Glutamatergic neuron (in vitro differentiated cells): ENCODE measurements around the gene ZMIZ1. TPM values are rescaled to one million over a fixed set of nuclear protein-coding genes. Genes with fewer than 3 reads are reported as not detected.

Source experiments
- DNase-seq: peaks from one replicate; pipeline ENCODE4 v3.0.0; 2022
- H3K27ac Mint-ChIP-seq: one replicate; pipeline ENCODE4 v1.8.0; 2020; ENCODE audit warnings: mild to moderate bottlenecking, mixed read lengths, inconsistent platforms; ENCODE audit not compliant: unreplicated experiment
- H3K27me3 Mint-ChIP-seq: one replicate; pipeline ENCODE4 v1.8.0; 2020; ENCODE audit warnings: mild to moderate bottlenecking, moderate library complexity, mixed read lengths, inconsistent platforms; ENCODE audit not compliant: unreplicated experiment
- H3K36me3 Mint-ChIP-seq: one replicate; pipeline ENCODE4 v1.8.0; 2020; ENCODE audit warnings: mild to moderate bottlenecking, mixed read lengths, inconsistent platforms; ENCODE audit not compliant: unreplicated experiment
- H3K4me1 Mint-ChIP-seq: one replicate; pipeline ENCODE4 v1.8.0; 2020; ENCODE audit warnings: mild to moderate bottlenecking, low read depth, mixed read lengths, inconsistent platforms; ENCODE audit not compliant: unreplicated experiment
- H3K4me3 Mint-ChIP-seq: one replicate; pipeline ENCODE4 v1.8.0; 2020; ENCODE audit warnings: mild to moderate bottlenecking, mixed read lengths, inconsistent platforms; ENCODE audit not compliant: unreplicated experiment
- H3K9me3 Mint-ChIP-seq: one replicate; pipeline ENCODE4 v1.8.0; 2020; ENCODE audit warnings: mild to moderate bottlenecking, moderate library complexity, mixed read lengths, inconsistent platforms; ENCODE audit not compliant: unreplicated experiment
- CTCF ChIP-seq: fragments of 200-600 bp; sonication (generic); IDR thresholded peaks from one replicate; pipeline ENCODE4 v1.5.0; 2021; ENCODE audit not compliant: partially characterized antibody, unreplicated experiment
- total RNA-seq: library from RNA; stranded (reverse); fragmentation: NEBNext Ultra II Directional; extraction: Animal tissue kit (Norgen Biotek cat#: 25700); gene quantifications from one replicate; pipeline ENCODE4 v1.2.1, GENCODE V29; 2021; ENCODE audit not compliant: unreplicated experiment

Gene ZMIZ1
- total RNA-seq, 1 donor from 2014 or later = 230 TPM

- no peak overlapping the region for H3K4me3 Mint-ChIP-seq
- H3K27me3 Mint-ChIP-seq = no peaks in the 10 kb centered on the region
- peak; percentile 17 for DNase-seq
- H3K27ac Mint-ChIP-seq = no peak overlapping the region
- H3K9me3 Mint-ChIP-seq = peaks cover 6% of the 10 kb centered on the region
- no peaks in the 10 kb centered on the region for H3K36me3 Mint-ChIP-seq
- H3K4me1 Mint-ChIP-seq = peaks cover 5% of the 10 kb centered on the region
- TF ChIP-seq CTCF = no peak
Observed at GRCh38 chr10:79061441-79062315, 7.1 kb upstream of the ZMIZ1 start.

- Mint-ChIP-seq H3K27ac (no peak overlapping the region), H3K4me3 (no peak overlapping the region), H3K36me3 (no peaks in the 10 kb centered on the region), H3K27me3 (peaks cover 5% of the 10 kb centered on the region), H3K9me3 (peaks cover 6% of the 10 kb centered on the region), H3K4me1 (peaks cover 7% of the 10 kb centered on the region)
- DNase-seq = peak; percentile 3
- TF ChIP-seq CTCF = no peak
Observed at GRCh38 chr10:79063071-79063491, 5.7 kb upstream of the ZMIZ1 start.

GRCh38 chr10:79063661-79064492, 4.9 kb upstream of the ZMIZ1 start:
- Mint-ChIP-seq H3K4me3 (no peak overlapping the region), H3K36me3 (no peaks in the 10 kb centered on the region), H3K9me3 (peaks cover 8% of the 10 kb centered on the region), H3K27ac (no peak overlapping the region), H3K4me1 (peaks cover 7% of the 10 kb centered on the region), H3K27me3 (peaks cover 5% of the 10 kb centered on the region)
- no peak for DNase-seq
- TF ChIP-seq CTCF = no peak

GRCh38 chr10:79065091-79065551, 3.6 kb upstream of the ZMIZ1 start:
- H3K4me3 Mint-ChIP-seq = no peak overlapping the region
- DNase-seq = no peak

More at GRCh38 chr10:79065091-79065551, 3.6 kb upstream of the ZMIZ1 start:
- H3K36me3 Mint-ChIP-seq = no peaks in the 10 kb centered on the region
- peaks cover 8% of the 10 kb centered on the region for H3K9me3 Mint-ChIP-seq
- H3K4me1 Mint-ChIP-seq = peaks cover 7% of the 10 kb centered on the region
- TF ChIP-seq CTCF = no peak
- peaks cover 9% of the 10 kb centered on the region for H3K27me3 Mint-ChIP-seq
- no peak overlapping the region for H3K27ac Mint-ChIP-seq
